C4-2B (cell line): ENCODE measurements around the gene ZFAND5.

Experiments used
- H3K27ac ChIP-seq: fragments of 450-650 bp; 2 replicates; pipeline ENCODE4 v1.5.1; 2017
- ZFX ChIP-seq: fragments of 450-650 bp; IDR thresholded peaks from 2 replicates; pipeline ENCODE4 v1.6.1; 2017
- TF ChIP-seq, protein P1 (sequence below): fragments of 450-650 bp; conservative IDR thresholded peaks from 2 replicates; pipeline ENCODE4 v1.5.1; 2017; ENCODE audit warnings: mild to moderate bottlenecking

ZFAND5 gene, protein sequence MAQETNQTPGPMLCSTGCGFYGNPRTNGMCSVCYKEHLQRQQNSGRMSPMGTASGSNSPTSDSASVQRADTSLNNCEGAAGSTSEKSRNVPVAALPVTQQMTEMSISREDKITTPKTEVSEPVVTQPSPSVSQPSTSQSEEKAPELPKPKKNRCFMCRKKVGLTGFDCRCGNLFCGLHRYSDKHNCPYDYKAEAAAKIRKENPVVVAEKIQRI

DNA sequence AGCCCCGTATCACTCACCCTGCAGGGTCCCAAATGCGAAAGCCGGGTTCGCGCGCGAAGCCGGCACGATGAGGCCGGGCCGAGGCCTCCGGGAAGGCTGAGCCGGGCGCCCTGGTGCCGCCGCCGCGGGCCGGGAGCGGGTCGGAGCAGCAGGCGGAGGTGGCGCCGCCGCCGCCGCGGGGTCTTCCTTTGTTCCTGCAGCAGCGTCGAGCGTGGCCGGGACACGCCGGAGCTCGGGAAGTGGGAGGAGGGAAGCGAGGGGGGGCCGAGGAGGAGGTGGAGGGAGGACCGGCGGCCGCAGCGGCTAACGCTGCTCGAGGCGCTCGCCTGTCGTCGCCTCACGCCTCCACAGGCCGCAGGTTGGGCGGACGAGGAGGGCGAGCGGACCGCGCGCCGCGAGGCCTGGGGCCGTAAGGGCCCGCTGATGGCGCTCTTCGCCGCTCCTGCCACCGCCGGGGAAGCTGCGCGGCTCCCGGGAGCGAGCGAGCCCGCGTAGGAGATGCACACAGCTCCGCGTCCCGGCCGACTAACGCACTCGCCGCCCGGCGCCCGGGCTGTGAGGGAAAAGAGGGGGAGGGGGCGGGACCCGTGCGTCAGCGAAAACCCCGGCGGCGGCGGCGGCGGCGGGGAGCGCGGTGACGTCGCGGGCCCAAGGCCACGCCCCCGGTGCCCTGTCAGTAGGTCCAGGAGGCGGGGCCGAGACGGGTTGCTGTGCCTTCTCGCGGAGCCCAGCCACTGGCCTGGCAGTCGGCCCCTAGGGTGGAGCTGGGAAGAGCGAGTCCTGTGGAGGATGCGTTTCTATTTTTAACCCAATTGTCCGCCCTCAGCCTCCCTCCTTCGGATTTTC is at the start of gene ZFAND5:
ZFAND5 (minus strand) TSS at position 530 of the 846 bp plus-strand sequence. CDS start 4,430 bp downstream, outside the sequence.
- peak within 1 kb of the TSS; percentile 99 for H3K27ac ChIP-seq
- TF ChIP-seq ZFX = peak; percentile 89
- TF ChIP-seq, protein P1, sequence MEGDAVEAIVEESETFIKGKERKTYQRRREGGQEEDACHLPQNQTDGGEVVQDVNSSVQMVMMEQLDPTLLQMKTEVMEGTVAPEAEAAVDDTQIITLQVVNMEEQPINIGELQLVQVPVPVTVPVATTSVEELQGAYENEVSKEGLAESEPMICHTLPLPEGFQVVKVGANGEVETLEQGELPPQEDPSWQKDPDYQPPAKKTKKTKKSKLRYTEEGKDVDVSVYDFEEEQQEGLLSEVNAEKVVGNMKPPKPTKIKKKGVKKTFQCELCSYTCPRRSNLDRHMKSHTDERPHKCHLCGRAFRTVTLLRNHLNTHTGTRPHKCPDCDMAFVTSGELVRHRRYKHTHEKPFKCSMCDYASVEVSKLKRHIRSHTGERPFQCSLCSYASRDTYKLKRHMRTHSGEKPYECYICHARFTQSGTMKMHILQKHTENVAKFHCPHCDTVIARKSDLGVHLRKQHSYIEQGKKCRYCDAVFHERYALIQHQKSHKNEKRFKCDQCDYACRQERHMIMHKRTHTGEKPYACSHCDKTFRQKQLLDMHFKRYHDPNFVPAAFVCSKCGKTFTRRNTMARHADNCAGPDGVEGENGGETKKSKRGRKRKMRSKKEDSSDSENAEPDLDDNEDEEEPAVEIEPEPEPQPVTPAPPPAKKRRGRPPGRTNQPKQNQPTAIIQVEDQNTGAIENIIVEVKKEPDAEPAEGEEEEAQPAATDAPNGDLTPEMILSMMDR = no peak

DNA sequence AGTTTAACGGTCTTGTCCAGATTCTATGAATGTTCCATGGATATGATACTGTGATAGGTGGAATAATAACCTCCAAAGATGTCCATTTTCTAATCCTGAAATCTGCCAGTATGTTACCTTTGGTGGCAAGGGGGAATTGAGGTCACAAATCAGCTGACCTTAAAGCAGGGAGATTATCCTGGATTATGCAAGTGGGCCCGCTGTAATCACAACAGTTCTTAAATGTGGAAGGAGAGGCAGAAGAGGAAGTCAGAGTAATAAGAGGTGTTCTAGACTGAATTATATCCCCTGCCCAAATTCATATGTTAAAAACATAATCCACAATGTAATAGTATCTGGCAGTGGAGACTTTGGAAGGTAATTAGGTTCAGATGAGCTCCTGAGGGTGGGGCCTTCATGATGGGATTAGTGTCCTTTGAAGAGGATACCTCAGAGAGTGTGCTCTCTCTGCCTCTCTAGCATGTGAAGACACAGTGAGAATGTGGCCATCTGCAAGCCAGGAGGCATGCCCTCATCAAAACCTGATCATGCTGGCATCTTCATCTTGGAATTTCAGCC is 47.6 kb upstream of the ZFAND5 start:
- H3K27ac ChIP-seq = no peak overlapping the region
- TF ChIP-seq, protein P1 = no peak
- TF ChIP-seq ZFX = no peak

DNA sequence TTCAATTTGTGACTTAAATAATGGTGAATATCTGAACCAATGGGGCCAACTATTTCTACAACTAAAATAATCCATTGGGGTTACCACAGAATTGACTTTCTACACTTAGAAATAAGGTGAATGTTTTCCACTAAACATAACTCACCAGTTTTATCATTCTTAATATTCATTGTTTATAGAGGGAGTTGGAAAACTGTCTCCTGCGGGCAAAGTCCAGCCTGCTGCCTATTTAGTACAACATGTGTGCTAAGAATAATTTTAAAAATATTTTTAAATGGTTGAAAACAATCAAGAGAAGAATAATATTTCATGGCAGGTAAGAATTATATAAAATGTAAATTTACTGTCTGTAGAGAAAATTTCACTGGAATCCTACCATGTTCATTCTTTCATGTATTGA is 45.2 kb upstream of the ZFAND5 start:
- H3K27ac ChIP-seq = no peak overlapping the region
- TF ChIP-seq ZFX = no peak
- TF ChIP-seq, protein P1 = no peak

DNA sequence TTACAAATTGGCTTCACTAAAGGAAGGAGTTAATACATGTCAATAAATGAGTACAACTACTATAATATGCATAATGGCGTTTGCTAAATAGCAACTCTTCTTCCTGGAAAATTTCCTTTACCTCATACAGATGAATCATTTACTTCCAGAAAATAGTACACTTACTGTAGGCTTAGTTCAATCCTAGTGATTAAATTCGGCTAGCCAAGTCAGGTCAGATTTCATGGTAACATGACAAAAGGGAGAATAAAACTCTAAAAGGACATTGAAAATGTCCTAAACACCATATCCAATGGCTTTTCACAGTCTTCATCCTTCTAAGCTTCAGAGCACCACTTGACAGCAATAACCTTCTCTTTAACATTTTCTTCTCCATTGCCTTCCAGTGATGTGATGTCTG is 42.1 kb upstream of the ZFAND5 start:
- no peak for TF ChIP-seq ZFX
- TF ChIP-seq, protein P1 = no peak
- no peak overlapping the region for H3K27ac ChIP-seq

DNA sequence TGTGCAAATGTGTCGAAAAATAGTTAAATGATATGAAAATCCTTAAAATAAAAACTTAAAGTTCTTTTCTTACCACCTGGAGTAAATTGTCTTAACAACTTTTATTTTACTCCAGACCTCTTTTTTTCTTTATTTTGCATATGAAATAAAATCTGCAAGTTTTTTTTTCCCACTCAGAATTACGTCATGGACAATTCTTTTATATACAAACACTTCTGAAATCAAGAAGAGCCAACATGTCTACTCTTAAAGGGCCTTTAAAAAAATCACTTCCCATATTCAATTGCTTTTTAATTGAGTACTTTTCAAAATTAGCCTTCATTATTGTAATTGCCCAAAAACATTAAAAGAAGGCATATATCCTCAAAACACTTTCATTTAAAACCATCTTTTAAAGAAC is 37.7 kb upstream of the ZFAND5 start:
- H3K27ac ChIP-seq = no peak overlapping the region
- TF ChIP-seq, protein P1 = no peak
- no peak for TF ChIP-seq ZFX

DNA sequence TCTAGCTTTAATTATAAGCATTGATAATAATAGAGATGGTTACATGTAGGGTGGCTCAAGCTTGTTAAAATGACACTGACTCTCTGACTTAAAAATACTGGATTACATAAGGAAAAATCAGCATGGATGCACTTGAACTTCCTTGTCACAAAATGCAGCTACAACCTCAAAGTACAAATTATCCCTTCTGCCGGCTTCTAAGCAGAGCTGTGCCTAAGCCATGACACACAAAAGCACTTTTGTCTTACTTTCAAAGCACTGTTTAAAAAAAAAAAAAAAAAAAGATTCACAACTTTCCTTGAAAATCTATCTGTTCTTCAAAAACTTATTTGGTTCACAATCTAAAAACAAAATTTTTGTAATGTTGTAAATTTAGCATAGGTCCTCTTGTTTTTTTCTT is 36.4 kb upstream of the ZFAND5 start:
- no peak overlapping the region for H3K27ac ChIP-seq
- no peak for TF ChIP-seq ZFX
- TF ChIP-seq, protein P1 = no peak

DNA sequence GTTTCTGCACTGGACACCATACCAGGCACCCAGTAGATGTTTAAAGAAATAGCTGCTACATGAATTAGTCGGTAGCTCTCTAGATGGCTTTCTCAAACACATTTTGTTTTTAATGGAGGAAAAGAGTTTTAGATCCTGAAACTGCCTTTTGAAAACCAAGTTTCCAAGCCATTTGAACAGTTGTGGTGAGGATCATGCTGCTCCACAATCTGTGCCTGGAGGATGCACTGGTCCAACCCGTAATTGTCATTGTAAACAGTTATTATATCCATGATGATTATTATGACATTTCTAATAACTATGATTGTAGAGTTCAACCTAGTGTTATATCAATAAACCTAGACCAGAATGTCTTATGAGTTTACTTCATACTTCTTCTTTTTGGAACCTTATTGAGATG is 35.9 kb upstream of the ZFAND5 start:
- H3K27ac ChIP-seq = no peak overlapping the region
- TF ChIP-seq, protein P1 = no peak
- no peak for TF ChIP-seq ZFX
